ENCODE results near the gene APBA2.

Gene APBA2

DNA sequence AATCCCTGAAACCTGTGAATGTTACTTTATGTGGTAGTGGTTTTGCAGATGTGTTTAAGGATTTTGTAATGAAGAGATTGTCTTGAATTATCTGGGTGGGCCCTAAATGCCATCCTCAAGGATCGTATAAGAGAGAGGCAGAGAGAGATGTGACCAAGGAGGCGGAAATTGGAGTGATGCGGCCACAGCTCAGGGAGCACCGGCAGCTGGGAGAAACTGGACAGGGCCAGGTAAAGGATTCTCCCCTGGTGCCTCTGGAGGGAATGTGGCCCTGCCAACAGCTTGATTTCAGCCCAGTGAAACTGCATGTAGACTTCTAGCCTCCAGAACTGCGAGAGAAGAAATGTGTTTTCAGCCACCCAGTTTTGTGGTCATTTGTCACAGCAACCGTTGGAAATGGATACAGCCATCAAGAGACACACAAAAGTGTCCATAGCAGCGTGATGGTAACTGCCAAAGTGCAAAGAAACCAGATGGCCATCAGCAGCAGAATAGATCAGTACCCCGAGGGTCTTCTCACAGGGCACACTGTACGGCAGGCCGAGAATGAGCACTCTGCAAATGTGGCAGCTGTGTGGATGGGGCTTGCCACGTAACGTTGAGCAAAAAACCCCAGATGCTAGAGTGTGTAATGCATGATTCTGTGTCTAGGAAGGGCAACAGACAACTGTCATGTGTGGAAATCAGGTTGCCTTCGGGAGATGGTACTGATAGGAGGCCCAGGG is 12.2 kb downstream of the APBA2 start:
- DNase-seq: no peak

DNA sequence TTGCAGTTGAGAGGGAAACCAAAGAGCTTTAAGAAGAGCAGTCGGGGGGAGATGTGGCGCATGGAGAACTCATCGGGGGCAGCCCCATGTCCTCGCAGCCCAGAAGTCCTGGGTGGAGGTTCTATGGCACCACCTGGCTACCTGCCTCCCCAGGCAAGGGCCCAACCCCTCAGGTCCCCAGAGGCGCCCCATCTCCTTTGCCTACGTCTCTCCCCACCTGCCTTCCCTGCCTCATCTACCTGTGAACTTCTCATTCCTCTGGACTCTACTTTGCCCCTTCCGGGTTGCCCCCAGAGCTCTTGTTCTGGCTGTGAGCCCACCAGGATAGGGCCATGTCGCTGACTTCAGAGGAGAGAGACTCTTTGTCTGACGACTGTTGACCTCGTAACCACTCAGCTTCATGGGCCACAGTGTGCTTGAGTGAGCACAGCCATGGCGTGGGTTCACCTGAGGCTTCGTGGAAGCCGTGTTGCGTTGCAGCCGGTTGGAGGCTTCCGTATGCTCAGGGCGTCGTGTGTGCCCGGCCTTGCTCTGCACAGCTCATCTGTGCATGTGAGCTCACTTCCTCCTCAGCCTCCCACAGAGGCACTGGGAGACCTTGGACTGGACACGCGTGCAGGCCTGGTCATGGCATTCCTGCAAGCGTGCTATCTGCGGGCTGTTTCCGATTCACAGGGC is 13.4 kb downstream of the APBA2 start:
- no peak for DNase-seq

DNA sequence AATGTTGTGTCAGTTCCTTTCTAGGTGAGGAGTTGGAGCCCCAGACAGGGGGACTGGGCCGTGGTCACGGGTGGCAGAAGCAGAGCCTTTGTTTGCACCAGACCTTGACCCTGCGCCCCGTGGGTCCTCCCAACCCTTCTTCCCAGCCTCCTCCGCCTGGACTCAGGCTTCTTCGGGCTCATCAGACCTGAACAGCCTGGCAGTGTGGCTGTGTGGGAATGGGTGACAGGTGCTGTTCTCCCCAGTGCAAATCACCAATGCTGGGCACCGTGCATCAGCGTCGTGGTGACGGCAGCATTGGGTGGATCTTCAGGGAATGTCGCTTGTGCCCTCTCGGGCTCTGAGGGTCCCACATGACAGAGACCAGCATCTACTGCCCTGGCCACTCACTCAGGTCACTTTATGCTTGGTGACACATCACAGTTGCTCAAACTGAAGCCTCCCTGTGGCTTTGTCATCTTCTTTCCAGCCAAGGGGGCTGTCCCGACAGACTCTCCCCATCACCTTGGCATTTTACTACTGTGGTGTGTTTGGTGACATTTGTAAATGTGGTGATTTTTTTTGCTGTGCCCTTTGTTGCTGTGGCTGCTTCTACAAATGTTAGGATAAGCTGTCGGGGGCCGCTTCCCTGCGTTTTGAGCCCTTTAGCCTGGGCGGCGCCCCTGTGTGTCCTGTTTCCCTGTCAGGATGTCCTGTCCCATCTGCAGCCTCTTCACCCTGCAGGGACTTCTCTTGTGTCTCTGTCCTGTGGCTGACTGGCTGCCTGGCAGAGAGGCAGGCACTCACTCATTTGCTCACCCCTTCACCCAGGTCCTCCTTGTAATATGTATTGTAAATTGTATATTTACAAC is 14.5 kb downstream of the APBA2 start:
- DNase-seq: no peak

DNA sequence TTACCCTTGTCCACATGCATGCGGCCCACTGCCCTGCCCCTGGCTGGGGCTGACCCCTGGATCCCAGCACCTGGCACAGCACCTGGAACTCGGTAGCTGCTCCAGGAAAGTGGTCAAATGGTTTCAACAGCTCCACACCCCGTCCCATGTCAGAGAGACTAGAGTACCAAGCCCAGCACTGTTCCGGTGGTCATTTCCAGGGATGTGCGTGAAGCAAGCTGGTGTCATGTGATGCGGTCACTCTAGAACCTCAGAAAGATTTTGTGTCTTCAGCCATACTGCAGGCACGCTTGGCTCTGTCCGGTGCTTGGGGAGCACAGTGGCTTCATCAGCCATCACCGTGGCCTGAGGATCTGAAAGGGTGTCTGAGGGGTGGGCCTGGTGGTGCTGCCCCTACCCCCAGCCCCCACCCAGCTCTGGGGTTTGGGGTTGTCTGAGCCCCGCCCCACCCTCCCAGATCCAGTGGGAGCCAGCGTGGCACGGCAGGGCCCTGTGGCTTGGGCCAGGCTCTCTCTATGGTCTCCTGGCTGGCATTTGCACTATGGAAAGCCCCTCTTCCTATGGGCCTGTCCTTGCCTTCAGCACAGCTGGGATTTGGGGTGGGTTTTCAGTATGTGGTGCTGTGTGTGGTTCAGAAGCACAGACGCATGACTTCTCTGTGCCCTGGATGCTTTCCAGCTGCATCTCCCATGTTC is 15.3 kb downstream of the APBA2 start:
- no peak for DNase-seq

DNA sequence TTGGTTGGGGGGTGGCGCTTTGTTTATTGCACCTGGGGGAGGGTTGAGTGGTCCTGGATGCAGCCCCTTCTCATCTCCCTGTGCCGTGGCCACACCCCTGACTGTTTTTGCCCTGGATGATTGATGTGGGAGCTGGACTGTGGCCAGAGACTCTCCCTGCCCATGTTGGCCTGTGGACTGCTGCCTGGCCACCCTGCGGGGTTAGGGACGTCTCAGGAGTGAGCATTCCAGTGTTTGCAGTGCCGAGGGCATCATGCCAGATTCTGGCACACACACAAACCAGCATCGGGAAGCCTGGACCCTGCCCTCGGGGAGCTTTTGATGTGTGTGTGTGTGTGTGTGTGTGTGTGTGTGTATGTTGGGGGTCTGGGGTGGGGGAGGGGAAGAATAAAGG is 15.8 kb downstream of the APBA2 start:
- no peak for DNase-seq

DNA sequence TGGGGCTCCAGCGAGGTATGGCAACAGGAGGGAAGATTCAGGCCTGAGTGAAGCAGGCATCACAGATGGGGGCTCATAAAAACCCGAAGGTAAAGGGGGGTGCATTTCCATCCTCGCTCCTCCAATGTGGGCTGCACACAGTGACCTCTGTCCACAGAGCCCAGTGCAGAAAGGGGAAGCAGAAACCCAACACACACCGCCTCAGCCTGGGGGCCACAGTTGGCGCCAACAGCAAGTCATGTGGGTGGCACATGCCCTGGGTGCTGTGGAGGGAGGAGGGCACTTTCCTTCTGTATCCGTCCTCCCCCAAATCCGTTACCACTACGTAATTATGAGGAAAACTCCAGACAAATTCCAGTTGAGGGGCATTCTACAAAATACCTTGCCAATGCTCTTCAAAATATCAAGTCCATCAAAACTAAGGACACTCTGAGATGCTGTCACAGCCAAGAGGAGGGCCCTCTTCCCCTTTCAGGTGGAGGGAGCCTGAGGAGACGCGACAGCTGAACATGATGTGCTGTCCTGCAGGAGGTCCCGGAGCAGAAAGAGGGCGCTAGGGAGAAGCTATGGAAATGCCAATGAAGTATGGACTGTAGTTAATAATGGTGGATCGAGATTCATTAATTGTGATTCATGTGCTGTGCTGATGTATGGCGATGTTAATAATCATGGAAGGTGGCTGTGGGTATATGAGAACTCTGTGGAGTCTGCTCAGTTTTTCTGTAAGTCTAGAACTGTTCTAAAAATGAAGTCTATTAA is 16.4 kb downstream of the APBA2 start:
- DNase-seq: no peak

DNA sequence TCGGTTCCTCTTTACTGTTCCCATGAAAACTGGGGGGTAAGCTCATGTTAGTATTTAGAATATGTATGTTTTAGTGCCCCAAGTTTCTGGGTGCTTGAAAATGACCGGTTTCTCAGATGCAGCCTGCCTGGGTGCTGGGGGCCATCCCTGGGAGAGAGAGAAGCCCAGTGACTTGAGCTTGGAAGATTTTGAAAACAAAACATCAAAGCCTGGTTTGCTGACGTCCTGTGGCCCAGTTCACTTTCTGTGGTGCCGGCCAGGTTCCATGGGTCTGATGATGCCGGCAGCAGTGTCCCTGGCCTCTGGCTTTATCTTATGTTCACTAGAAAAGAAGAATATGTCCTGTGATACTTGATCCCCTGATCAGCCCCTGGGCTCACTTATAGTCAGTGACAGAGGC is 17.1 kb downstream of the APBA2 start:
- DNase-seq: no peak

DNA sequence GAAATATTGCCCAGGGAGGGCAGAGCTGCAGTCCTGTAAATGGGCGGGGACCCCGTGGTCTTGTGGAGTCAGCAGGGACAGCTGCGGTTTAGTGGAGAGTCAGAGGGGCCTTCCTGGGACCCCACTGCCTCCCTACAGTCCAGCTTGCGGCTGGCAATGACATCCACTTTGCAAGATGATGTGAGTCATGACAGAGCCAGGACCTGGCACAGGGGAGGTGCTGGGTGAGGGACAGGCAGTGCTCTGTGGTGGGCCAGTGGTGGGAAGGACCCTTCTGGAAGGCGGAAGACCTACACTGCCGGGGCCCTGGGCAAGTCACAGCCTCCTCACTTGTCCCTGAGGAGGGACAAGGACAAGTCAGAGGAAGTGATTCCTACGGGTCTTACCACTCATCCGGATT is 17.8 kb downstream of the APBA2 start:
- DNase-seq: no peak

DNA sequence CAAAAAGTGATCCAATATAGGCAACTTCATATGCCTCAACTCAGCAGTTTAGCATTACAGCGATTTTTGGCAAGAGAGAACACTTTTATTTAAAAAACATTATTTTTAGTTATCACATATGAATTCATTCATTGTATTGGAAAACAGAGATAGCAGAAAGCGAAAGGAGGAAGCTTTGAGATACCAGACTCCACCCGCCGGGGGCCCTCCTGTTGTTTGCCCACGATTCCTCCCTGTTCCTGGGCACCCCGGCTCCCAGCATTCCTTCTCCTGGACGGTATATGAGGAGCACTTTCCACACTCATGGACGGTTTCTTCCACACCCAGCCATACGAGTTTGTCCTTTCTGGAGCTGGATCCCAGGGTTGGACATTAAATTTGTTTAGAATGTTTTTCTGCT is 18.2 kb downstream of the APBA2 start:
- DNase-seq: no peak

DNA sequence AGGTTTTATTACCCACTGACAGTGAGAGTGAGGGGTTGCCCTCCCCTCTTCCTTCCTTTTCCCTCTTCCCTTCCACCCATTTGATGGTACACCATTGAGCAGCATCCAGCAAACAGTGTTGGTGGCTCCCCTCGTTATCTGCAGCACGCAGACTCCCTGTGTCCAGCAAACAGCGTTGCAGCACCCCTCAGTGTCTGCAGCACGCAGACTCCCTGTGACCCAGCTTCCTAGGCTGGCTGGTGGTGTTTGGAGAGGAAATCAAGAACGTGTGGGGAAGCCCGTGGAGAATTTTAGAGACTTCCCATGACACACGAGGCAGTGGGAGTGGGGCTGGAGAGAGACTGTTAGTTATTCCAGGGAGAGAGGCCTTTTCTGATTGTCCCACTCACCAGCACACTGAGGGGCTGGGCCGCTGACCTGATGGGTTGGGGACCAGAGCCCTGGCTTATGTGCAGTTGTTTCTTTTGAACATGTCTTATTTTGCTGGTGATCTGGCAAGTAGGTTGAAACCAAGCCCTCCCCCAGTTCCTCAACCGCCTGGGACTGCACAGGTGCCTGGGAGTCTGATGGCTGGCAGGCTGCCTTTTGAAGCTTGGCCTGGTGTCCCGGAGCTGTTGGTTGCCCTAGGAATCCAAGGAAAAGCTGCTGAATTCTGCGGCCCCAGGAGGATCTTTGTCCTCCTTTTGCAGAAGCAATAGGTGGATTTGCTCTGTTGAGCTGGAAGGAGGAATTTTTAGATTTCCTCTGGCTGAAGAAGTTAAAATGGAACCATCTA is 19.0 kb downstream of the APBA2 start:
- no peak for DNase-seq

DNA sequence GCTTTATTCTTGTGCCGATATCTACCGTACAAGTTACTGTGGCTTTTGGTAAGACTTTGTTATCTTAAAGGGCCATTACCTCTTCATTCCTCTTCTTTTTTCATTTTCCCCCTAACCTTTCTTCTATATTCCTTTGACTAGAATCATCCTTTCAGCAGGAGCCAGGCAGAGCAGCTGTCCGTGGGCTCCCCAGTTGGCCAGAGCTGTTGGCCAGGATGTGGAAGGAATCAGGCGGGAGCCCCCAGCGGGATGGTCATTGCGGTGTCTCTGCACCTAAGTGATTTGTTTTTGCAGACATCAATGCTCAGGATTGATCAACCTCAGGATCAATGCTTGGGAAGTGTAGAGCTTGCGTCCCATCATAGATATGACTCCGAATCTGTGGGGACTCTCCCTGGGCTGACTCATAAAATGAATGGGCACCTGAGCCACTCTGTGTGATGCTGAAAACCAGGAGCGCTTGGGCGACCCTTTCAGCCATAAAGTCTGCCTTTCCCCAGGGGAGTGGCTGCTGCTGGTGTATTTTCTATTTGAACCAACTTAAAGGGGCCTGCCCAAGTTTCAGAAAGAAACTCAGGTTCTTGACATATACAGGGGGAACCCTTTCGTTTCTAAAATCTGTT is 21.7 kb downstream of the APBA2 start:
- no peak for DNase-seq

DNA sequence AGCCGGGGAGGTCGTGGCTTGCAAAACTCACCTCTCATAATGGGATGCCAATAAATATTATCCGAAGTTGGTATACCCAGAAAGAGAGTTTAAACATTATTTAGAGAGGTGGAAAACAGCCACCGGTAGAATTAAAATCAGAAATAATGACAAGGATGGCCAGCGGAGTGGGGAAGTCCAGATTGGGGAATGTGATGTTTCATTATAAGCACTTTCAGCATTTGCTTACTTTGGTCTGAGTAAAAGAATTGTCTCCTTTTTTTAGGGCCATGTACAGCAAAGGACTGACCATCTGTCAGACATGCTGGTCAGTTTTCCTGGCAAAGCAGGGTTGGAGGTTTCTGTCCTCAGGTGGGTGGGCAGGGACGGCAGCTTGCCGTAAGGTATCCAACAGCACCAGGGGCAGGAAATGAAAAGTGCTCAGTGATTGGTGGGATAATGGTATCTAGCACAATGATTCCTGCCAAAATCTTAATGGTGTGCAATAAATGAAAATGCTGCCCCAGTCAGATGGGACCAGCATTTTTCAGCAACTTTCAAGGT is 24.3 kb downstream of the APBA2 start:
- DNase-seq: no peak

DNA sequence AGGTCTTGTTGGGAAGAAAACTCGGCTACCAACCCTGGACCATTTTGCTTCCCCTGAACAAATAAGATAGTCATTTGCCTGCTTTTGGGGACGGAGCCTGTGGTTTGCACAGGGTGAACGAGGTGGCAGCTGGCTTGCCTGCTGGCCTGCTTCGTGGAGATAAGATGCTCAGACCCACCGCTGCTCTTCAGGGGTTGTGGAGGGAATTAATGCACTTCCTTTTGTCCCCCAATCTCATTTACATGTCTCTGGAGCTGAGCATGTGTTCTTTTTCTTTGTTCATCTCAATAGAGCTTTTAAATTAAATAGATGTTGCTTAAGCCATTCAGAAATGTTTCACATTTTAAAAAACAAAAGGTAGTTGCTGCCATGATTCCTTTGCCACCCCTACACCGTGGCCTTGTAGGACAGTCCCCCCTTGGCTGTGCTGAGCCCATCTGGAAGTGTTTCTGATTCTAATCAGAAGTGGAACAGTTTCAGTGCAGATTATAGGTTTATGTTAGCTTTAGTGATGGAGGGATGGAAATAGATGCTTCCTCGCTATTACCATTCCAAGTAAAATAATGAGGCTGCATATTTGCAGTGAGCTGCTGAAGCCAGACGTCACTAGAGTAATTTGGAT is 25.6 kb downstream of the APBA2 start:
- no peak for DNase-seq

DNA sequence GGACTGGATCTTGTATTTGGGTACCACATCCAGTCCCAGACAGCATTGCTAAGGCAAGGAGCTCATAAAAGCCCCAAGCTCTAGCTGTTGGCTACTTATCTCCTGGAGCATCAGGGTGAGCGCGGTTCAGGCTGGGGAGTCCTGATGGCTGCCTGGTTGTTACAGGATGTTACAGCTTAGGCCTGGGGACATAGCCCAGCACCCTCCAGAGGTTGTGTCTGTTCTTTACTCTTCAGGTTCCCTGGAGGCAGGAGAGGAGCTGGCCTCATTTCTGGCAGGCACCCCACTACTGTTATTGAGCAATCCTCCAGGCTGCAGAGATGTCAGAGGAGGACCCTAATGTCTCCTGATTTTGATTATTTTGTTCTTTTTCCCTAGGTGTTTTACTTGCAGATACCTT is 26.6 kb downstream of the APBA2 start:
- no peak for DNase-seq

DNA sequence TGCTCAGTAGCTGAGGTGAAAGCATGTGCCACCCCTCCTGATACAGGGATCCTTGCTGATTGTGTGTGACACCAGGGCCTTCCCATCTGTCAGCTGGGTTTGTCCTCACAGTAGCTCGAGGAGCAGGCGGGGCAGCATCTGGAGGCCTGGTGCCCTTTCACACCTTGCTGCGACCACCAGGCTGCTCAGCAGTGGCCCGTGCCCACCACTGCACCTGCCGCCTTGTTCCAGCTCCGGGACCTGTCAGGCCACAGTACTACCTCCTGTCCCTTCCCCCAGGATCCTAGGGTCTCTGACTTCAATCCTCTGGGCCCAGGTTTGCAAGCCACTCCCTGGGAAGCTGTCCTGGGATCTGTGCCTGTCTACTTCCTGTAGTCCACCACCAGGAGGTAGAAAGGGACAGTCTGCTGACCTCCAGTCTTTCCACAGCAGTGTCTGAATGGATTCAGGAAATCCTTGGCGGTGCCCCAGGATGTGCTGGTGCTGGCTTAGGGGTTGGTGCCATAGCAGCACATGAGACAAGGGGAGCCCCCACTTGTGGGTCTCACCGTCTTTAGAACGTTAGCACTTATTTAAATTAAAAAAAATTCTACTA is 27.5 kb downstream of the APBA2 start:
- no peak for DNase-seq

DNA sequence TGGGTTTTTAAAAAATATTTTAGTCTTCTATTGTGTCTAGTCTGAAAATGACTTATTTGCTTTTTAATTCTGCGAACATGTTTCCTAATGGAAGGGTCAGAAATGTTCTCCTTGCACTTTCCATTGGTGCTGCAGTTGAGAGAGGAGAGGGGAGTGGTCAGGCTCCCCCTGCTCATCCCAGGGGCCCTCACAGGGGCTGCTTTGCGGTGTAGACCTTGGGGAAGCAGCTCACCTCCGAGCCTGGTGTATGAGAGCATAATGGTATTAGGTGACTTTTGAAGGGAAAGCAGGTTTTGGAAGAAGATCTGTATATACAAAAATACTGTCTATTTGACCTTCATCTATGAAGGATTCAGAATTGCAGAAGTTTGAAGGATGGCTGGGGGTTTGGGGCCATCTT is 28.3 kb downstream of the APBA2 start:
- DNase-seq: no peak

DNA sequence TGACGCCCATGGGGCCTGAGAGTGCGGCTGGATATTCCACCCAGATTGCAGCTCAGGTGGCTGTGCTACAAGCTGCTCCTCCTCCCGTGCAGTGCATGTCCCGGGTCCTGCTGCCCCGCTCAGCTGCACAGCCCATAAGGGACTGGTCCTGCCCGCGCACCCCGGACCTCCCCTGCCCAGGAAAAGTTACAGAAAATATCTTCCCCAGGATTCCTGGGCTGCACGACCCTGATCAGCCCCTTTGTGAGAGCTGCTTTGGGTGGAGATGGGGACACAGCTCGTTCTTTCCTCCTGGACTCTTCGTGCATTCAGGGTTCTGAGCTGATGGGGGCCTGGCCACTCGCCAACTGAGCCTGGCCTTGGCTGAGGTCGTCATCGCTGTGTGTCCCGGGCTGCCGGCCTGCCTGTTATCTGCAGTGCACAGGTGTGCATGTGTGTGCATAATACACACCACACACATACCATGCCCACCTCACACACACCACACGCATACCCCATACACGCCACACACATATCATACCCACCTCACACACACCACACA is 28.8 kb downstream of the APBA2 start:
- no peak for DNase-seq

DNA sequence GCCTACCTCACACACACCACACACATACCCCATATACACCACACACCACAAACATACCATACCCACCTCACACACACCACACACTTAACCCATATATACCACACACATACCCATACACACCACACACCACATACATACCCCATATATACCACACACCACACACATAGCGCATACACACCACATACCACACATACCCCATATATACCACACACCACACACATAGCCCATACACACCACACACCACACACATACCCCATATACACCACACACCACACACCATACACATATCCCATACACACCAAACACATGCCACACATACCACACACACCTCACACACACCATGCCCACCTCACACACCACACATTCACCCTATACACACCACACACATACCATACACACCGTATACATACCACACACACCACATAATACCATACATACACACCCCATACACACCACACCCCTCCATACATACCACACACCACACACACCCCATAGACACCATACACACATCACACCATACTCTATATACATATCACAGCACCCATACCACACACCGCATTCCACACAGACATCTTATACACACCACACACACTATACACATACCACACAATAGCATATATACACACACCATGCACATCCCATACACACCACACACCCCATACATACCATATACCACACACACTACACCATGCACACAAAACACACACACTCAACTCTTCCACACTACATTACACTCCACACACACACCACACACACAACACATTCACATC is 29.5 kb downstream of the APBA2 start:
- DNase-seq: no peak

DNA sequence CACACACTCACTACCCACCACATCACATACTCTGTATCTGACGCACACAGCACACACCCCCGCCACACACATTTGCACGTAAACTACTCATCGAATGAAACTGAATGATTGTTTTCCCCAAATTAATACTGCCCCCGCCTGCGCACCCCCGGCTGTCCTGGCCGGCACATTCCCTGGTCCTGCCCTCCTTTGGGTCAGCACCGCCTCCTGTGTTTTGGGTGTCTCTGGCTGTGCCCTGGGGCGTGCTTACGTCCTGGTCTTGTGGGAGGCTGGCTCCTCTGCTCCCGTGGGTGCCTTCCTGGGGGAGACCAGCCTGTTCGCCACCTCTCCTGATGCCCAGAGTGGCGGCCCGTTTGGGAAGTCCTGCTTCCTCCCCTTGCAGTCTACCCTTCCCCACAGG is 30.2 kb downstream of the APBA2 start:
- DNase-seq: no peak
